Sigmoid colon (tissue), 4 donors: ENCODE results near the gene JAKMIP3.

Experiments
- EP300 ChIP-seq, 4 donors: sonication (generic); formaldehyde crosslinking; IDR thresholded peaks; one replicate each; pipeline ENCODE4 v1.6.1; 2017; ENCODE audit warnings: antibody characterized with exemption in 4 of 4
- POLR2A ChIP-seq, 2 donors: fragments of 450-650 bp; IDR thresholded peaks; one replicate each; pipeline ENCODE4 v1.6.1; 2016; ENCODE audit warnings: antibody characterized with exemption in 2 of 2, mild to moderate bottlenecking in 2 of 2, moderate library complexity in 2 of 2
- POLR2AphosphoS5 ChIP-seq, 4 donors: sonication (generic); formaldehyde crosslinking; IDR thresholded peaks; one replicate each; pipeline ENCODE4 v1.6.1; 2017; ENCODE audit warnings: antibody characterized with exemption in 4 of 4
- TF ChIP-seq, protein P1 (sequence below), 4 experiments: fragments of 450-650 bp in 3 of 4; fragments of 200-600 bp in 1 of 4; IDR thresholded peaks; one replicate each; pipeline ENCODE4 v1.5.1; 2016 to 2019; ENCODE audit warnings: antibody characterized with exemption in 4 of 4, mild to moderate bottlenecking in 3 of 4, moderate library complexity in 2 of 4

DNA sequence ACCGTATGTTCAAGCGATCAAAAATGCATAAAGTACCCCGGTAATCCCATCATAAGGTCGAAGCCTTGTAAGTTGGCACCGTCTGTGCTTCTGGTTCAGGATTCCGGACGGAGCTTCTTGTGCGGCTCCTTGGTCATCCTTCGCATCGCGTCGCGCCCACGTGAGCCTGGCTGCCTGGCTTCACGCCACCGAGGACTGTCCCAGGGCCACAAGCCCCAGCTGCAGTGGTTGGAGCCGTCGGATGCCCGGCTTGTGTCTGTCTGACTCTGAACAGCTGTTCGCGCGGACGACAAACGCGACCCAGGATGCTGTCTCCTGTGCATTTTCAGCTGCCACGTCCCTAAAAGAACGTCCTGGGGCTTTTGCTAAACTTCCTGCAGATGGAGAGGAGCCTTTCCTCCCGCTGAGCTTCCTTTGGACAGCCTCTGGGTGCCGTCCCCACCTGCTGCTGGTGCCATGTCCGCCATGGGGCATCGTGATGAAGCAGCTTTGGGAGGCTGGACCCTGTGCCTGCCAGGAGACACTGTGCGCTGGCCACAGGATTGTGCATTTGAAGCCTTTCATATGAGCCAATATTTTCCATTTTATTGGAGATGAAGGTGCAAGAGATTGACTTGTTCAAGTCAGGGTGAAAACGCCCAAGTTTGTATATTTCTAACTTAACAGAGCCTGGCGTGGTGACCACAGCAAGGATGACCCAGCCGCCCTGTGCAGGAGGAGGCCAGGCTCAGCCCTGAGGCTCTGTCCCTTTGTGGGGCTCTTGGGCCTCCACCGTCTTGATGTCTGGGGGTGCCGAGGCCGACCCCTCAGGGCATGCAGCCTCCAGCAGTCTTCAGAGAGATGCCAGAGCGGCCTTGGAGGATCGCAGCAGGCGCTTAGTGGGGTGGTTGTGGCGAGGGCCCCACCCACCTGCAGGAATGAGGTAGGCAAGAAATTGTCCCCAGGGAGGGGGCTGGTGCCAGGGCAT, 6.7 kb upstream of the JAKMIP3 start:
- TF ChIP-seq EP300 (IDR thresholded peaks at IDR 0.05) (no peak), POLR2AphosphoS5 (IDR thresholded peaks at IDR 0.05) (no peak), POLR2A (IDR thresholded peaks at IDR 0.05) (no peak)
- TF ChIP-seq, protein P1, sequence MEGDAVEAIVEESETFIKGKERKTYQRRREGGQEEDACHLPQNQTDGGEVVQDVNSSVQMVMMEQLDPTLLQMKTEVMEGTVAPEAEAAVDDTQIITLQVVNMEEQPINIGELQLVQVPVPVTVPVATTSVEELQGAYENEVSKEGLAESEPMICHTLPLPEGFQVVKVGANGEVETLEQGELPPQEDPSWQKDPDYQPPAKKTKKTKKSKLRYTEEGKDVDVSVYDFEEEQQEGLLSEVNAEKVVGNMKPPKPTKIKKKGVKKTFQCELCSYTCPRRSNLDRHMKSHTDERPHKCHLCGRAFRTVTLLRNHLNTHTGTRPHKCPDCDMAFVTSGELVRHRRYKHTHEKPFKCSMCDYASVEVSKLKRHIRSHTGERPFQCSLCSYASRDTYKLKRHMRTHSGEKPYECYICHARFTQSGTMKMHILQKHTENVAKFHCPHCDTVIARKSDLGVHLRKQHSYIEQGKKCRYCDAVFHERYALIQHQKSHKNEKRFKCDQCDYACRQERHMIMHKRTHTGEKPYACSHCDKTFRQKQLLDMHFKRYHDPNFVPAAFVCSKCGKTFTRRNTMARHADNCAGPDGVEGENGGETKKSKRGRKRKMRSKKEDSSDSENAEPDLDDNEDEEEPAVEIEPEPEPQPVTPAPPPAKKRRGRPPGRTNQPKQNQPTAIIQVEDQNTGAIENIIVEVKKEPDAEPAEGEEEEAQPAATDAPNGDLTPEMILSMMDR (IDR thresholded peaks at IDR 0.05): no peak
